HepG2 (cell line): ENCODE measurements around the gene SAMD10. TPM values are rescaled to one million over a fixed set of nuclear protein-coding genes. Genes with fewer than 3 reads are reported as not detected.

Source experiments
- CHD4 ChIP-seq: fragments of 200-600 bp; sonication (generic); IDR thresholded peaks from 2 replicates; pipeline ENCODE4 v1.7.0; 2017; ENCODE audit warnings: mild to moderate bottlenecking, low read length, borderline replicate concordance
- FOXO1 ChIP-seq: sonication (generic); formaldehyde crosslinking; IDR thresholded peaks from 2 replicates; pipeline ENCODE4 v1.4.0; 2020; ENCODE audit warnings: missing genetic modification reagents
- MTA1 ChIP-seq: sonication (generic); formaldehyde crosslinking; IDR thresholded peaks from 2 replicates; pipeline ENCODE4 v1.4.0; 2020; ENCODE audit warnings: missing genetic modification reagents, mild to moderate bottlenecking, borderline replicate concordance
- MZF1 ChIP-seq: sonication (generic); formaldehyde crosslinking; IDR thresholded peaks from 2 replicates; pipeline ENCODE4 v1.8.1; 2023; ENCODE audit warnings: mild to moderate bottlenecking, missing genetic modification reagents, borderline replicate concordance
- SP140L ChIP-seq: sonication (generic); formaldehyde crosslinking; IDR thresholded peaks from 2 replicates; pipeline ENCODE4 v1.4.0; 2020; ENCODE audit warnings: missing genetic modification reagents, borderline replicate concordance
- SP2 ChIP-seq: sonication (generic); formaldehyde crosslinking; IDR thresholded peaks from 2 replicates; pipeline ENCODE4 v1.5.1; 2020; ENCODE audit warnings: mild to moderate bottlenecking, missing genetic modification reagents
- STAT5B ChIP-seq: sonication (generic); formaldehyde crosslinking; IDR thresholded peaks from 2 replicates; pipeline ENCODE4 v1.4.0; 2020; ENCODE audit warnings: missing genetic modification reagents
- ZNF33A ChIP-seq: sonication (generic); formaldehyde crosslinking; IDR thresholded peaks from 2 replicates; pipeline ENCODE4 v1.5.1; 2020; ENCODE audit warnings: missing genetic modification reagents, mild to moderate bottlenecking, moderate library complexity, borderline replicate concordance
- polyA plus RNA-seq, 8 experiments: library from polyadenylated mRNA; depleted of rRNA in 3 of 8; stranded (reverse) in 7 of 8; unstranded in 1 of 8; fragments of >200 nt; fragmentation: Illumina TruSeq in 4 of 8; extraction: Trizol in 4 of 8; gene quantifications; 2 replicates each; pipeline versions ENCODE4 v1.2.1 to v1.2.3, GENCODE V29; 2011 to 2016; ENCODE audit warnings: low read depth in 4 of 8, missing spikeins in 1 of 8, mixed read lengths in 1 of 8; ENCODE audit not compliant: insufficient read depth in 1 of 8
- total RNA-seq, 5 experiments: library from RNA; depleted of rRNA; stranded (reverse); fragments of >200 nt; fragmentation: Illumina TruSeq; extraction: Trizol; gene quantifications; 2 replicates each; pipeline ENCODE4 v1.2.3, GENCODE V29; 2016; ENCODE audit warnings: low read depth in 1 of 5
- TF ChIP-seq, protein P1 (sequence below), 2 experiments: fragments of 450-650 bp in 1 of 2; sonication (generic) in 1 of 2; formaldehyde crosslinking in 1 of 2; IDR thresholded peaks; 2 replicates each; pipeline versions ENCODE4 v1.6.1 to v1.8.0; 2016 to 2022; ENCODE audit warnings: antibody characterized with exemption in 1 of 2, mild to moderate bottlenecking in 1 of 2, missing genetic modification reagents in 1 of 2
- TF ChIP-seq, protein P2 (sequence below), 2 experiments: sonication (generic) in 1 of 2; formaldehyde crosslinking in 1 of 2; IDR thresholded peaks; 2 replicates each; pipeline versions ENCODE4 v1.4.0 to v1.6.1; 2016 to 2020; ENCODE audit warnings: borderline replicate concordance in 1 of 2, low read depth in 1 of 2, mild to moderate bottlenecking in 1 of 2, missing genetic modification reagents in 1 of 2
- TF ChIP-seq, protein P3 (sequence below): sonication (generic); formaldehyde crosslinking; IDR thresholded peaks from 2 replicates; pipeline ENCODE4 v1.9.0; 2021; ENCODE audit warnings: missing genetic modification reagents, borderline replicate concordance

The SAMD10 gene
- total and polyA plus RNA-seq, 2 of the 13 experiments (the other 11 are each of a cell fraction or from before 2014, with no cell fraction given): 6.1 to 11.0 TPM

DNA sequence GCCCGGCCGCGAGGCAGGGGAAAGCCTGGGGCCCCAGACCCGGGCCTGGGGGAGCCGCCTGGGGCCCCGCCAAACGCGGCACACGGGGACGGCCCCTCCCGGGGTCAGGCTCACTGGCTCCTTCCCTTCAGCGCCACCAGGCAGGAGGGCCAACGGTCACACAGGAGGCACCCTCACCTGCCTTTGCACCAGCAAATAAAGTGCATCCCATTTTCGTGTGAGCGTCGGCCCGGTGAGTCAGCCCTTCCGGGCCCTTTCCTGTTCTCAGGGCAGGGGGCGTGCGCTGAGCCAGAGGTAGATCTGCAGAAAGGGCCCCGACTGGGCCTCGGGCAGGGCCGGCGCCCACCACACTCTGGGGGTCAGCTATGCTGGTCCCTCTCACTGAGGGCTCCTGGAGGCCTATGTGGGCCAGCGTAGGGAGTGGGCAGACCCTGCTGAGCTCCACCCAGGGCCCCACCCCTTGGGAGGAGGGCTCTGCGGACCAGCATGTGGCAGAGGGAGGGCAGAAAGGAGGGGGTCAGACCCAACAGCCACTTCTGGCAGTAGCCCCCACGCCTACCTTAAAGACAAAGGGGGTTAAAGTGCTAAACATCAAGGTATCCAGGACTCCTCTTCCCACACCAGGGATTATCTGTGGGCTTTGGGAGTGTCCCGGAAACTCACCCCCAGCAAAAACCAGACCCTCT, 22.3 kb downstream of the SAMD10 start (continued):
- TF ChIP-seq, protein P1, sequence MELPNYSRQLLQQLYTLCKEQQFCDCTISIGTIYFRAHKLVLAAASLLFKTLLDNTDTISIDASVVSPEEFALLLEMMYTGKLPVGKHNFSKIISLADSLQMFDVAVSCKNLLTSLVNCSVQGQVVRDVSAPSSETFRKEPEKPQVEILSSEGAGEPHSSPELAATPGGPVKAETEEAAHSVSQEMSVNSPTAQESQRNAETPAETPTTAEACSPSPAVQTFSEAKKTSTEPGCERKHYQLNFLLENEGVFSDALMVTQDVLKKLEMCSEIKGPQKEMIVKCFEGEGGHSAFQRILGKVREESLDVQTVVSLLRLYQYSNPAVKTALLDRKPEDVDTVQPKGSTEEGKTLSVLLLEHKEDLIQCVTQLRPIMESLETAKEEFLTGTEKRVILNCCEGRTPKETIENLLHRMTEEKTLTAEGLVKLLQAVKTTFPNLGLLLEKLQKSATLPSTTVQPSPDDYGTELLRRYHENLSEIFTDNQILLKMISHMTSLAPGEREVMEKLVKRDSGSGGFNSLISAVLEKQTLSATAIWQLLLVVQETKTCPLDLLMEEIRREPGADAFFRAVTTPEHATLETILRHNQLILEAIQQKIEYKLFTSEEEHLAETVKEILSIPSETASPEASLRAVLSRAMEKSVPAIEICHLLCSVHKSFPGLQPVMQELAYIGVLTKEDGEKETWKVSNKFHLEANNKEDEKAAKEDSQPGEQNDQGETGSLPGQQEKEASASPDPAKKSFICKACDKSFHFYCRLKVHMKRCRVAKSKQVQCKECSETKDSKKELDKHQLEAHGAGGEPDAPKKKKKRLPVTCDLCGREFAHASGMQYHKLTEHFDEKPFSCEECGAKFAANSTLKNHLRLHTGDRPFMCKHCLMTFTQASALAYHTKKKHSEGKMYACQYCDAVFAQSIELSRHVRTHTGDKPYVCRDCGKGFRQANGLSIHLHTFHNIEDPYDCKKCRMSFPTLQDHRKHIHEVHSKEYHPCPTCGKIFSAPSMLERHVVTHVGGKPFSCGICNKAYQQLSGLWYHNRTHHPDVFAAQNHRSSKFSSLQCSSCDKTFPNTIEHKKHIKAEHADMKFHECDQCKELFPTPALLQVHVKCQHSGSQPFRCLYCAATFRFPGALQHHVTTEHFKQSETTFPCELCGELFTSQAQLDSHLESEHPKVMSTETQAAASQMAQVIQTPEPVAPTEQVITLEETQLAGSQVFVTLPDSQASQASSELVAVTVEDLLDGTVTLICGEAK (IDR thresholded peaks at IDR 0.05): no peak
- TF ChIP-seq, protein P1 (CRISPR knock-in tag; IDR thresholded peaks at IDR 0.05): no peak
- TF ChIP-seq STAT5B (CRISPR knock-in tag): 0 out of 2 replicates have a peak, but pooled peaks have one; percentile 65
- no peak for TF ChIP-seq CHD4
- TF ChIP-seq, protein P2, sequence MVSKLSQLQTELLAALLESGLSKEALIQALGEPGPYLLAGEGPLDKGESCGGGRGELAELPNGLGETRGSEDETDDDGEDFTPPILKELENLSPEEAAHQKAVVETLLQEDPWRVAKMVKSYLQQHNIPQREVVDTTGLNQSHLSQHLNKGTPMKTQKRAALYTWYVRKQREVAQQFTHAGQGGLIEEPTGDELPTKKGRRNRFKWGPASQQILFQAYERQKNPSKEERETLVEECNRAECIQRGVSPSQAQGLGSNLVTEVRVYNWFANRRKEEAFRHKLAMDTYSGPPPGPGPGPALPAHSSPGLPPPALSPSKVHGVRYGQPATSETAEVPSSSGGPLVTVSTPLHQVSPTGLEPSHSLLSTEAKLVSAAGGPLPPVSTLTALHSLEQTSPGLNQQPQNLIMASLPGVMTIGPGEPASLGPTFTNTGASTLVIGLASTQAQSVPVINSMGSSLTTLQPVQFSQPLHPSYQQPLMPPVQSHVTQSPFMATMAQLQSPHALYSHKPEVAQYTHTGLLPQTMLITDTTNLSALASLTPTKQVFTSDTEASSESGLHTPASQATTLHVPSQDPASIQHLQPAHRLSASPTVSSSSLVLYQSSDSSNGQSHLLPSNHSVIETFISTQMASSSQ (IDR thresholded peaks at IDR 0.05; ENCODE audit: low read depth): no peak
- TF ChIP-seq, protein P2 (CRISPR knock-in tag; IDR thresholded peaks at IDR 0.05; ENCODE audit: borderline replicate concordance): 0 out of 2 replicates have a peak, but pooled peaks have one; percentile 61
- TF ChIP-seq SP140L (CRISPR knock-in tag): no peak
- TF ChIP-seq, protein P3, sequence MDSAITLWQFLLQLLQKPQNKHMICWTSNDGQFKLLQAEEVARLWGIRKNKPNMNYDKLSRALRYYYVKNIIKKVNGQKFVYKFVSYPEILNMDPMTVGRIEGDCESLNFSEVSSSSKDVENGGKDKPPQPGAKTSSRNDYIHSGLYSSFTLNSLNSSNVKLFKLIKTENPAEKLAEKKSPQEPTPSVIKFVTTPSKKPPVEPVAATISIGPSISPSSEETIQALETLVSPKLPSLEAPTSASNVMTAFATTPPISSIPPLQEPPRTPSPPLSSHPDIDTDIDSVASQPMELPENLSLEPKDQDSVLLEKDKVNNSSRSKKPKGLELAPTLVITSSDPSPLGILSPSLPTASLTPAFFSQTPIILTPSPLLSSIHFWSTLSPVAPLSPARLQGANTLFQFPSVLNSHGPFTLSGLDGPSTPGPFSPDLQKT (CRISPR knock-in tag): 0 out of 2 replicates have a peak, but pooled peaks have one; percentile 54
- peak; percentile 9; the same call in 1 of the 2 replicates for TF ChIP-seq FOXO1 (CRISPR knock-in tag)
- no peak for TF ChIP-seq SP2 (CRISPR knock-in tag)
- TF ChIP-seq MTA1 (CRISPR knock-in tag): 0 out of 2 replicates have a peak, but pooled peaks have one; percentile 59
- TF ChIP-seq ZNF33A (CRISPR knock-in tag): 0 out of 2 replicates have a peak, but pooled peaks have one; percentile 7
- TF ChIP-seq MZF1 (CRISPR knock-in tag): peak; percentile 21; the same call in 1 of the 2 replicates
